ENCODE data around the gene ADD1.

GRCh38 chr4:2893772-2894171, 50.1 kb downstream of the ADD1 start:
- TF ChIP-seq CTCF (conservative IDR thresholded peaks at IDR 0.05 in 1 of 2, IDR thresholded peaks at IDR 0.05 in 1 of 2; ENCODE audit: extremely low read depth in 1 of 2, insufficient read depth in 1 of 2, low read depth in 1 of 2, low read length in 2 of 2) (no peak), EZH2 (IDR thresholded peaks at IDR 0.05; ENCODE audit: borderline replicate concordance, low read length) (no peak)

Data from mammary epithelial cell (primary cell).